Measurements from ENCODE around the gene DOLPP1. TPM values are rescaled to one million over a fixed set of nuclear protein-coding genes. Genes with fewer than 3 reads are reported as not detected.
"Not testable (repeated sequence)": the region's sequence is repeated elsewhere in the genome, so short reads cannot be mapped to it uniquely, and the experiment has no call there.

The DOLPP1 gene
- total RNA-seq, 1 experiment from 2014 or later = 13.7 TPM

DNA sequence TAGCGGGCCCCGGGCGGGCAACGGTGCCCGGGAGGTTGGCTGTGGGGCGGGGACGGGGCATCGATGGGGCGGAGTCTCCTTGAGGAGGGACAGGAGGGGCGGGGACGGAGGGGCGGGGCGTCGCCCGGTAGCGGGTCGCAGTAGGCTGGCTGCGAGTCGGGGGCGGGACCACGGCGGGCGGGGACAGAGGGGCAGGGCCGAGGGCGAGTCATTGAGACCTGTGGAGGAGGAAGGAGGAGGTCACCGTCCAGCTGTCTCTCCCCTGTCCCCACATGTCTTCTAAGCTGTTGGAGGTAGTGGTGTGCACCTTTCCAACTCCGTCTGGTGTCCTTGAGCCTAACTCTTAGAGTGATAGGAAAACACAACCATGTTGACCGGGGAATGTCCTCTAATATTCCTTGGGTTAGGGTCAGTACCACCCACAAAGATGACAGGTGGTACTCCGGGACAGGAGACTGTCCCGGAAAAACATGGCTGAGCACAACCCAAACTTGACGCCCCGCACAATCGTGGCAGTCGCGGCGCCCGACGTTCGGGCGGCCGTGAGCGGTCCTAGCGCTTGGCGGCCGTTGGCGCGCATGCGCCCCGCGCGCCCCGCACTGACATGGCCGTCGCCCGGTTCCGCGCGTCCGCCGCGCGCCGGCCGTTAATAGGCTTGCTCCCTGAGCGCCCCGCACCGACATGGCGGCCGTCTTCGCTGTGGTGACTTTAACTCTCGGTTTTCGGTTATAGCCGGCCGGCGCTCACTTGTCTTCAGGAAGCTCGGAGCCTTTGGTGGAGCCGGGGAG, 30.0 kb downstream of the DOLPP1 start, which contains the start of the genes CRAT and PTPA:
TSS of gene CRAT (minus strand) at position 54 of the 788 bp plus-strand sequence. CDS start 284 bp downstream, outside the sequence.
TSS of gene PTPA (plus strand) at position 676 of the 788 bp plus-strand sequence. CDS start 186 bp downstream, outside the sequence.
- H3K27me3 ChIP-seq (ENCODE audit: control insufficient read depth, insufficient read depth, low read length) = no peaks in the 10 kb centered on the region
- POLR2A ChIA-PET = no interaction called here
- H3K27ac ChIP-seq (ENCODE audit: low read length) = peak within 1 kb of the TSS; percentile 94
- ATAC-seq = peak; percentile 90
- H3K4me3 ChIP-seq (ENCODE audit: low read depth in 2 of 2, low read length in 2 of 2) = peak within 1 kb of the TSS; percentile 79 to 92
- intact Hi-C loops (cut with micrococcal nuclease; ENCODE audit: unreplicated experiment) = no loop called here
- no TSS peak for BruUV-seq (replicated peaks)
- peak; percentile 55 for DNase-seq (ENCODE audit: low read depth, low spot score)
- CTCF ChIA-PET = no interaction called here
- H3K9me3 ChIP-seq (ENCODE audit: control insufficient read depth, insufficient read depth, low read depth, low read length) = no peaks in the 10 kb centered on the region
- in situ Hi-C loops (cut with HindIII; ENCODE audit: low pct_unique_long_range_greater_than_20kb, low sequenced_read_pairs) = no loop called here
- TF ChIP-seq TCF7L2 (IDR thresholded peaks at IDR 0.05; ENCODE audit: low read depth, low read length) (no peak), POLR2AphosphoS5 (IDR thresholded peaks at IDR 0.05; ENCODE audit: low read depth, low read length) (peak; percentile 89)
- H3K36me3 ChIP-seq (ENCODE audit: control insufficient read depth, insufficient read depth, low read length) = peaks cover 6% of the 10 kb centered on the region; the same call in 1 of the 2 replicates
- H3K4me1 ChIP-seq (ENCODE audit: control insufficient read depth, insufficient read depth, low read length) = peaks cover 14% of the 10 kb centered on the region

DNA sequence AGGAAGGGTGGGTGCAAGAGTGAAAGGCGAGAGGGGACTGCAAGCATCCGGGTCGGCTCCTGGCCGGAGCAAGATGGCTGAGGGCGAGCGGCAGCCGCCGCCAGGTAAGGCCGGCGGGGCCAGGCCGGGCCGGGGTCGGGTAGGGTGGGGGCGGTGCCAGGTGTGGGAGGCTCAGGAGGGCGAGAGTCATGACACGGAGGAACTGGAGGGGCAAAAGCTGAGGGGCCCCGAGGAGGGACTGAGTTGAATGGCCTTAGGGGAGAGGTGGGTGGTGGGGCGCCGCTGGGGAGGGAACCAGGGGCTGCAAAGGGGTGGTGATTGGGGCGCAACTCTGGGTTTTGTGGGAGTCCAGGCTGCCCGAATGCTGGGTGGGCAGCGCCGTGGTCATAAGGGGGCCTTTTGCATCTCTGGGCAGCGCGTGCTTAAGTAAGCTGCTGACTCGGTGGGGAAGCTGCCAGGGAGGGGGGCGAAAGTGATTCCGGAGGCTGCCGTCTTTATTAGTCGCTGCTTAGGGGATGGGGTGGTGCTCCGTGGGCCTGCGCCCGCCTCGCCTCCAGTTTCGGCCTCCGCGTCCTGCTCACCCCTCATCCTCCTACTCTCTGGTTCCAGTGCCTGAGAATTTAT, 30.7 kb downstream of the DOLPP1 start:
- intact Hi-C loops (cut with micrococcal nuclease; ENCODE audit: unreplicated experiment) = no loop called here
- peak; percentile 26 for ATAC-seq

DNA sequence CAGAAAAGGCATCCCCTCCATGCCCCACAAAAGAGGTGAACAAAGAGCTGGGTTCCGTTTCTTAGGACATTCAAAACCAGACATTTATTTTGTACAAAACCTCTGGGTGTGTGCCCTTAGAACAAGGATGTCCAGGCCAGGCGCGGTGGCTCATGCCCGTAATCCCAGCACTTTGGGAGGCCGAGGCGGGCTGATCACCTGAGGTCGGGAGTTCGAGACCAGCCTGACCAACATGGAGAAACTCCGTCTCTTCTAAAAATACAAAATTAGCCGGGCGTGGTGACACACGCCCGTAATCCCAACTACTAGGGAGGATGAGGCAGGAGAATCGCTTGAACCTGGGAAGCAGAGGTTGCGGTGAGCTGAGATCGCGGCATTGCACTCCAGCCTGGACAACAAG, 31.6 kb downstream of the DOLPP1 start:
- Histone ChIP-seq H3K27ac (ENCODE audit: low read length) (peak overlapping the region; percentile 88), H3K4me1 (ENCODE audit: control insufficient read depth, insufficient read depth, low read length) (peaks cover 14% of the 10 kb centered on the region), H3K4me3 (ENCODE audit: low read depth in 2 of 2, low read length in 2 of 2) (peak overlapping the region; percentile 79 to 92)
- H3K9me3 ChIP-seq (ENCODE audit: control insufficient read depth, insufficient read depth, low read depth, low read length); intact Hi-C loops (cut with micrococcal nuclease; ENCODE audit: unreplicated experiment); H3K36me3 ChIP-seq (ENCODE audit: control insufficient read depth, insufficient read depth, low read length); BruUV-seq (replicated peaks); POLR2A ChIA-PET; H3K27me3 ChIP-seq (ENCODE audit: control insufficient read depth, insufficient read depth, low read length); CTCF ChIA-PET; ATAC-seq; DNase-seq (ENCODE audit: low read depth, low spot score); in situ Hi-C loops (cut with HindIII; ENCODE audit: low pct_unique_long_range_greater_than_20kb, low sequenced_read_pairs): not testable (repeated sequence)

More for the DNA sequence above, 30.7 kb downstream of the DOLPP1 start:
- Histone ChIP-seq H3K27me3 (ENCODE audit: control insufficient read depth, insufficient read depth, low read length) (no peaks in the 10 kb centered on the region), H3K4me1 (ENCODE audit: control insufficient read depth, insufficient read depth, low read length) (peaks cover 14% of the 10 kb centered on the region), H3K36me3 (ENCODE audit: control insufficient read depth, insufficient read depth, low read length) (peaks cover 6% of the 10 kb centered on the region; the same call in 1 of the 2 replicates), H3K9me3 (ENCODE audit: control insufficient read depth, insufficient read depth, low read depth, low read length) (no peaks in the 10 kb centered on the region), H3K4me3 (ENCODE audit: low read depth in 2 of 2, low read length in 2 of 2) (peak overlapping the region; percentile 79 to 92), H3K27ac (ENCODE audit: low read length) (peak overlapping the region; percentile 88)
- no peak for TF ChIP-seq TCF7L2 (IDR thresholded peaks at IDR 0.05; ENCODE audit: low read depth, low read length)
- 0 out of 2 replicates have a peak, but pooled peaks have one; percentile 38 for TF ChIP-seq SIN3A (IDR thresholded peaks at IDR 0.05; ENCODE audit: borderline replicate concordance, insufficient read depth, low read depth, low read length)
- in situ Hi-C loops (cut with HindIII; ENCODE audit: low pct_unique_long_range_greater_than_20kb, low sequenced_read_pairs) = no loop called here
- ChIA-PET CTCF (no interaction called here), POLR2A (no interaction called here)
- BruUV-seq (replicated peaks) = no TSS peak
- DNase-seq (ENCODE audit: low read depth, low spot score) = no peak

DNA sequence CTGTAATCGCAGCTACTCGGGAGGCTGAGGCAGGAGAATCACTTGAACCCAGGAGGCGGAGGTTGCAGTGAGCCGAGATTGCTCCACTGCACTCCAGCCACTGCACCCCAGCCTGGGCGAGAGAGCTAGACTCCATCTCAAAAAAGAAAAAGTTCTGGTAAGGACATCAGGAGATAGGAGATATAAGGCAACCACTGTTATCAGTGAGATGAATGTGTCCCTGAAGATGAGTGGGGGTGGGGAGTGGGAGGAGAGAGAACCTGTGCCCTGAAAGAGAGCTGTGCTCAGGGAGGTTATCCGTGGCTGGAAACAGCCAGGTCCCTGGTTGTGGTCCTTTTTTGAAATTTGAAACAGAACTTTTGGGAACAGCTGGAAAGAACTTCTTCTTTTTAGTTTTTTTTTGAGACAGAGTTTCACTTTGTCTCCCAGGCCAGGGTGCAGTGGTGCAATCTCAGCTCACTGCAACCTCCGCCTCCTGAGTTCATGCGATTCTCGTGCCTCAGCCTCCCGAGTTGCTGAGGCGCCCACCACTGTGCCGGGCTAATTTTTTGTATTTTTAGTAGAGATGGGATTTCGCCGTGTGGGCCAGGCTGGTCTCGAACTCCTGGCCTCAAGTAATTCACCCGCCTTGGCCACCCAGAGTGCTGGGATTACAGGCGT, 32.9 kb downstream of the DOLPP1 start:
- Histone ChIP-seq H3K9me3 (ENCODE audit: control insufficient read depth, insufficient read depth, low read depth, low read length) (no peaks in the 10 kb centered on the region), H3K36me3 (ENCODE audit: control insufficient read depth, insufficient read depth, low read length) (peaks cover 6% of the 10 kb centered on the region; the same call in 1 of the 2 replicates), H3K27ac (ENCODE audit: low read length) (no peak overlapping the region), H3K4me3 (ENCODE audit: low read depth in 2 of 2, low read length in 2 of 2) (no peak overlapping the region), H3K4me1 (ENCODE audit: control insufficient read depth, insufficient read depth, low read length) (peaks cover 13% of the 10 kb centered on the region), H3K27me3 (ENCODE audit: control insufficient read depth, insufficient read depth, low read length) (no peaks in the 10 kb centered on the region)
- TF ChIP-seq SIN3A (IDR thresholded peaks at IDR 0.05; ENCODE audit: borderline replicate concordance, insufficient read depth, low read depth, low read length) = no peak
- TF ChIP-seq POLR2AphosphoS5 (IDR thresholded peaks at IDR 0.05; ENCODE audit: low read depth, low read length) = no peak
- TF ChIP-seq, protein P1, sequence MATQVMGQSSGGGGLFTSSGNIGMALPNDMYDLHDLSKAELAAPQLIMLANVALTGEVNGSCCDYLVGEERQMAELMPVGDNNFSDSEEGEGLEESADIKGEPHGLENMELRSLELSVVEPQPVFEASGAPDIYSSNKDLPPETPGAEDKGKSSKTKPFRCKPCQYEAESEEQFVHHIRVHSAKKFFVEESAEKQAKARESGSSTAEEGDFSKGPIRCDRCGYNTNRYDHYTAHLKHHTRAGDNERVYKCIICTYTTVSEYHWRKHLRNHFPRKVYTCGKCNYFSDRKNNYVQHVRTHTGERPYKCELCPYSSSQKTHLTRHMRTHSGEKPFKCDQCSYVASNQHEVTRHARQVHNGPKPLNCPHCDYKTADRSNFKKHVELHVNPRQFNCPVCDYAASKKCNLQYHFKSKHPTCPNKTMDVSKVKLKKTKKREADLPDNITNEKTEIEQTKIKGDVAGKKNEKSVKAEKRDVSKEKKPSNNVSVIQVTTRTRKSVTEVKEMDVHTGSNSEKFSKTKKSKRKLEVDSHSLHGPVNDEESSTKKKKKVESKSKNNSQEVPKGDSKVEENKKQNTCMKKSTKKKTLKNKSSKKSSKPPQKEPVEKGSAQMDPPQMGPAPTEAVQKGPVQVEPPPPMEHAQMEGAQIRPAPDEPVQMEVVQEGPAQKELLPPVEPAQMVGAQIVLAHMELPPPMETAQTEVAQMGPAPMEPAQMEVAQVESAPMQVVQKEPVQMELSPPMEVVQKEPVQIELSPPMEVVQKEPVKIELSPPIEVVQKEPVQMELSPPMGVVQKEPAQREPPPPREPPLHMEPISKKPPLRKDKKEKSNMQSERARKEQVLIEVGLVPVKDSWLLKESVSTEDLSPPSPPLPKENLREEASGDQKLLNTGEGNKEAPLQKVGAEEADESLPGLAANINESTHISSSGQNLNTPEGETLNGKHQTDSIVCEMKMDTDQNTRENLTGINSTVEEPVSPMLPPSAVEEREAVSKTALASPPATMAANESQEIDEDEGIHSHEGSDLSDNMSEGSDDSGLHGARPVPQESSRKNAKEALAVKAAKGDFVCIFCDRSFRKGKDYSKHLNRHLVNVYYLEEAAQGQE (IDR thresholded peaks at IDR 0.05; ENCODE audit: insufficient read depth in 1 of 2, low read depth in 2 of 2, low read length in 1 of 2) = no peak
- TF ChIP-seq, protein P2, sequence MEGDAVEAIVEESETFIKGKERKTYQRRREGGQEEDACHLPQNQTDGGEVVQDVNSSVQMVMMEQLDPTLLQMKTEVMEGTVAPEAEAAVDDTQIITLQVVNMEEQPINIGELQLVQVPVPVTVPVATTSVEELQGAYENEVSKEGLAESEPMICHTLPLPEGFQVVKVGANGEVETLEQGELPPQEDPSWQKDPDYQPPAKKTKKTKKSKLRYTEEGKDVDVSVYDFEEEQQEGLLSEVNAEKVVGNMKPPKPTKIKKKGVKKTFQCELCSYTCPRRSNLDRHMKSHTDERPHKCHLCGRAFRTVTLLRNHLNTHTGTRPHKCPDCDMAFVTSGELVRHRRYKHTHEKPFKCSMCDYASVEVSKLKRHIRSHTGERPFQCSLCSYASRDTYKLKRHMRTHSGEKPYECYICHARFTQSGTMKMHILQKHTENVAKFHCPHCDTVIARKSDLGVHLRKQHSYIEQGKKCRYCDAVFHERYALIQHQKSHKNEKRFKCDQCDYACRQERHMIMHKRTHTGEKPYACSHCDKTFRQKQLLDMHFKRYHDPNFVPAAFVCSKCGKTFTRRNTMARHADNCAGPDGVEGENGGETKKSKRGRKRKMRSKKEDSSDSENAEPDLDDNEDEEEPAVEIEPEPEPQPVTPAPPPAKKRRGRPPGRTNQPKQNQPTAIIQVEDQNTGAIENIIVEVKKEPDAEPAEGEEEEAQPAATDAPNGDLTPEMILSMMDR (IDR thresholded peaks at IDR 0.05) = no peak
- no peak for TF ChIP-seq TCF7L2 (IDR thresholded peaks at IDR 0.05; ENCODE audit: low read depth, low read length)
- ChIA-PET CTCF (no interaction called here), POLR2A (no interaction called here)
- BruUV-seq (replicated peaks) = no TSS peak
- DNase-seq (ENCODE audit: low read depth, low spot score) = no peak
- in situ Hi-C loops (cut with HindIII; ENCODE audit: low pct_unique_long_range_greater_than_20kb, low sequenced_read_pairs) (no loop called here), intact Hi-C loops (cut with micrococcal nuclease; ENCODE audit: unreplicated experiment) (no loop called here)
- ATAC-seq = no peak

Measured in Panc1 (cell line).